OCI-LY3 (cell line): ENCODE results near the gene RAP1GAP2.

ENCODE experiments used
- EZH2phosphoT487 ChIP-seq: fragments of 200-600 bp; shearing (Covaris generic); IDR thresholded peaks from 2 replicates; pipeline ENCODE4 v1.6.1; 2018; ENCODE audit warnings: antibody characterized with exemption, mixed run types, low read depth
- TF ChIP-seq, protein P1 (sequence below): fragments of 200-600, 300-600 bp; sonication (generic); IDR thresholded peaks from 2 replicates; pipeline ENCODE4 v1.5.1; 2014; ENCODE audit warnings: antibody characterized with exemption, low read length, low read depth

DNA sequence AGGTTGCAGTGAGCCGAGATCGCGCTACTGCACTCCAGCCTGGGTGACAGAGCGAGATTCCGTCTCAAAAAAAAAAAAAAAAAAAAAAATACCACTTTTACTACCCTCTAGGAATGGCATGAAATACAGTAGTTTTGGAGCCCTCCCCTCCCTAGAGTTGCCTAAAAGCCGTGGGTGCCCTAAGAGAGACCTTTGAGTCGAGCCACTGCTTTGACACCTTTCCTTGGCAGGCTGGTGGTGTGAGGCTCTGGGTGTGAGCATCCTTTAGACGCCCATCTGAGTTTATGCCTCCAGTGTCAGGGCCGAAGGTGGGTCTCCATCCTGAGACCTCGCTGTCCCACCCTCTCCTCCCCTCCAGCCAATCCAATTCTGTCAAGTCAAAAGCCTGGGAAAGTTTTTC is 46.2 kb downstream of the RAP1GAP2 start:
- TF ChIP-seq, protein P1, sequence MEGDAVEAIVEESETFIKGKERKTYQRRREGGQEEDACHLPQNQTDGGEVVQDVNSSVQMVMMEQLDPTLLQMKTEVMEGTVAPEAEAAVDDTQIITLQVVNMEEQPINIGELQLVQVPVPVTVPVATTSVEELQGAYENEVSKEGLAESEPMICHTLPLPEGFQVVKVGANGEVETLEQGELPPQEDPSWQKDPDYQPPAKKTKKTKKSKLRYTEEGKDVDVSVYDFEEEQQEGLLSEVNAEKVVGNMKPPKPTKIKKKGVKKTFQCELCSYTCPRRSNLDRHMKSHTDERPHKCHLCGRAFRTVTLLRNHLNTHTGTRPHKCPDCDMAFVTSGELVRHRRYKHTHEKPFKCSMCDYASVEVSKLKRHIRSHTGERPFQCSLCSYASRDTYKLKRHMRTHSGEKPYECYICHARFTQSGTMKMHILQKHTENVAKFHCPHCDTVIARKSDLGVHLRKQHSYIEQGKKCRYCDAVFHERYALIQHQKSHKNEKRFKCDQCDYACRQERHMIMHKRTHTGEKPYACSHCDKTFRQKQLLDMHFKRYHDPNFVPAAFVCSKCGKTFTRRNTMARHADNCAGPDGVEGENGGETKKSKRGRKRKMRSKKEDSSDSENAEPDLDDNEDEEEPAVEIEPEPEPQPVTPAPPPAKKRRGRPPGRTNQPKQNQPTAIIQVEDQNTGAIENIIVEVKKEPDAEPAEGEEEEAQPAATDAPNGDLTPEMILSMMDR: no peak
- TF ChIP-seq EZH2phosphoT487: no peak
